Effector memory CD4-positive, alpha-beta T cell (primary cell): Measurements from ENCODE around the gene ARHGEF6.

Experiments used
- DNase-seq, 3 donors: peaks; one replicate each; pipeline ENCODE4 v3.0.0-alpha.2; 2020
- H3K27ac ChIP-seq: 2 replicates; pipeline ENCODE4 v1.7.0; 2013; ENCODE audit warnings: mild to moderate bottlenecking, low read length, moderate library complexity; ENCODE audit not compliant: insufficient read depth, poor library complexity, severe bottlenecking
- H3K27me3 ChIP-seq: replicated peaks from 2 replicates; pipeline ENCODE4 v1.7.0; 2013; ENCODE audit warnings: mild to moderate bottlenecking, low read length; ENCODE audit not compliant: insufficient read depth, control insufficient read depth, poor library complexity, severe bottlenecking
- H3K36me3 ChIP-seq: 2 replicates; pipeline ENCODE4 v1.7.0; 2013; ENCODE audit warnings: mild to moderate bottlenecking, low read length, moderate library complexity; ENCODE audit not compliant: control insufficient read depth, insufficient read depth
- H3K4me1 ChIP-seq: 2 replicates; pipeline ENCODE4 v1.7.0; 2013; ENCODE audit warnings: low read length, mild to moderate bottlenecking; ENCODE audit not compliant: control insufficient read depth, insufficient read depth, poor library complexity, severe bottlenecking
- H3K4me3 ChIP-seq: 2 replicates; pipeline ENCODE4 v1.7.0; 2013; ENCODE audit warnings: low read length, low read depth, mild to moderate bottlenecking; ENCODE audit not compliant: insufficient read depth, poor library complexity, severe bottlenecking
- H3K9me3 ChIP-seq: 2 replicates; pipeline ENCODE4 v1.7.0; 2013; ENCODE audit warnings: mild to moderate bottlenecking, low read length, moderate library complexity; ENCODE audit not compliant: control insufficient read depth

ARHGEF6 gene

DNA sequence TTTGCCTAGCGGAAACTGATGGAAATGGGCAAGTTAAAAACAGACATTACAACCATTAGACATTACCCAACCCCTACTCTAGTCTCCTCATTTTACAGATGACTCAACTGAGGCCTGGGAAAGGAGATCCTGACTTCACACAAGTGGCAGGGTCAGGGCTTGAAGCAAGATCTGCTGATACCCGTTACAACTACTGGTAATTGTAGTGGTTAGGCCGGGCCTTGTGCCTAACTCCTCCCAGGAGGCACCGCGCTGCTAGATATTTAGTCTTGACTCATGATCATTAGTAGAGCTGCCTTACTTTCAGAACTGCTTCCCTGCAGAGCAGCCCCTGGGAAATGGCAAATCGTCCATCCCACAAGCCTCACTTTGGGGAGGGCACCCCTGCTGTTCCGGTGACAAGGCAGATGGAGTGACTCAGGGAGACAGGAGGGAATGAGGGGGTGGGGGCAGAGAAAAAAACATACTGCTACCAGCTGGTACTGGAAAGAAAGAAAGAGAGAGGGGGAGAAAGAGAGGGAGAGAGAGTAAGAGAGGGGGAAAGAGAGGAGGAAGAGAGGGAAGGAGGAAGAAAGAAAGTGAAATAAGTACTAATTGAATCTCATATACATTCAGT is 12.2 kb downstream of the ARHGEF6 start:
- no peak overlapping the region for H3K4me3 ChIP-seq
- peak overlapping the region; percentile 29 for H3K27ac ChIP-seq

DNA sequence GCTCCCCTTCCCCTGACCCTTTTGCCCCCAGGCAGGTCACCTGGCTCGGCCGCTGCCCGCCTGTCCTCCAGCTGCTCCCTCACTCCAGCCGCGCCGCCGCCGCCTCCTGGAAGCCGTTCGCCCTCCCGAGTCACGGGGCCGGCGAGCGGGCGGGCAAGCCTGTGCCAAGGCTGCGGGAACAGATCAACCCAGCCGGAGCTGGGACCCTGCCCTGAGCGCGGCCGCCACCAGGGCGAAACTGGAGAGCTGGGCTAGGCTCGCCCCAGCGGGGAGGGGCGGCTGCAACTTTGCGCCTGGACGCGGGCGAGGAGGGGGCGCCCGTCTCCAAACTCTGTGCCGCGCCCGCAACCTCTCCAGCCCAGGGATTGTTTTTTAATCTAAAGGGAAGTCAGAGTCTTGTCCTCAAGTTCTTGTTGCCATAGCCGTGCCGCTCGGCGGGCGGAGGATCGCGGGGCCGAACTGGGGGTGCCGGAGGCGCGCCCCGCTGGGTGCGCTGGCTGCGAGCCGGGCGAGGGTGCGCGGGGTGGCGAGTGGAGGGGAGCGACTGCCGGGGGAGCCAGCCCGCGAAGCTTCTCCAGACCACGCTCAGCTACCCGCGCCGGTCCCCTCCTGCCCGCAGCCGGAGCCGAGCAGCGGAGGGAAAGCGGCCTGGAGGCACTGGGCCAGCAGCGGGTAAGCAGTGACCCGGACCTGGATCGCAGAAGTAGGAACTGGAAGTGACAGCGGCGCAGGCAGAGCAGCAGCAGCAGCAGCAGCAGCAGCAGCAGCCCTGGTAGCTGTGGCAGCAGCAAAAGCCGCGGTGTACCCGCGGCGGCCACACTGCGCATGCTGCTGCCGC is 13.4 kb downstream of the ARHGEF6 start:
- H3K27ac ChIP-seq, result peak overlapping the region; percentile 57
- peak; percentile 5 to 20 (median 18) for DNase-seq
- peaks cover 12% of the 10 kb centered on the region for H3K4me1 ChIP-seq

More for the DNA sequence above, 12.2 kb downstream of the ARHGEF6 start:
- Histone ChIP-seq H3K9me3 (no peaks in the 10 kb centered on the region), H3K36me3 (no peaks in the 10 kb centered on the region), H3K4me1 (peaks cover 12% of the 10 kb centered on the region), H3K27me3 (no peaks in the 10 kb centered on the region)
- peak; percentile 9 to 26 (median 11) for DNase-seq

GRCh38 chrX:136766785-136767103 is 14.0 kb downstream of the ARHGEF6 start:
- H3K36me3 ChIP-seq, result no peaks in the 10 kb centered on the region
- DNase-seq, result no peak
- no peaks in the 10 kb centered on the region for H3K27me3 ChIP-seq
- peak overlapping the region; percentile 57 for H3K27ac ChIP-seq
- peaks cover 12% of the 10 kb centered on the region for H3K4me1 ChIP-seq
- H3K9me3 ChIP-seq, result no peaks in the 10 kb centered on the region
- H3K4me3 ChIP-seq, result peak overlapping the region; percentile 63

More for the DNA sequence above, 13.4 kb downstream of the ARHGEF6 start:
- no peaks in the 10 kb centered on the region for H3K9me3 ChIP-seq
- peak overlapping the region; percentile 63 for H3K4me3 ChIP-seq
- no peaks in the 10 kb centered on the region for H3K27me3 ChIP-seq
- H3K36me3 ChIP-seq, result no peaks in the 10 kb centered on the region

GRCh38 chrX:136765821-136766356 is 14.8 kb downstream of the ARHGEF6 start:
- no peaks in the 10 kb centered on the region for H3K9me3 ChIP-seq
- H3K4me3 ChIP-seq, result no peak overlapping the region
- H3K27ac ChIP-seq, result peak overlapping the region; percentile 21
- no peaks in the 10 kb centered on the region for H3K36me3 ChIP-seq
- no peak for DNase-seq
- no peaks in the 10 kb centered on the region for H3K27me3 ChIP-seq
- H3K4me1 ChIP-seq, result peaks cover 12% of the 10 kb centered on the region

DNA sequence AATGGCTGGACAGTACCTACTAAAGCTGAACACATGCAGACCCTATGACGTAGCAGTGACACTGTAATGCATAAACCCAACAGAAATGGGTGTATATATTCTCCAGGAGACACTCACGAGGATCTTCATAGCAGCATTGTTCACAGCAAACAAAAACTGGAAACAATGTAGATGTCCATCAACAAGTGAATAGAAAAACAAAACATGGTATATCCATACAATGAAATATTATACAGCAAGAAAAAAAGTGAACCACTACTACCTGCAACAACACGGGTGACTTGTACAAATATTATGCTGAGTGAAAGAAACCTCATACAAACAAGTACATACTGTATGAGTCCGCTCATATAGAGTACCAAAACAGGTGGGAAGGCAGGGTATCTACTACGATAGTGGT is 16.5 kb downstream of the ARHGEF6 start:
- Histone ChIP-seq H3K27me3 (no peaks in the 10 kb centered on the region), H3K4me1 (peaks cover 9% of the 10 kb centered on the region), H3K27ac (no peak overlapping the region), H3K36me3 (no peaks in the 10 kb centered on the region), H3K4me3 (no peak overlapping the region), H3K9me3 (no peaks in the 10 kb centered on the region)
- no peak for DNase-seq

- Histone ChIP-seq H3K27ac (no peak overlapping the region), H3K27me3 (no peaks in the 10 kb centered on the region), H3K4me1 (peaks cover 9% of the 10 kb centered on the region), H3K9me3 (no peaks in the 10 kb centered on the region), H3K4me3 (no peak overlapping the region), H3K36me3 (no peaks in the 10 kb centered on the region)
- no peak for DNase-seq
Measured at GRCh38 chrX:136762820-136763452, 17.8 kb downstream of the ARHGEF6 start.

- no peak for DNase-seq
- H3K4me1 ChIP-seq, result peaks cover 6% of the 10 kb centered on the region
- no peaks in the 10 kb centered on the region for H3K9me3 ChIP-seq
- no peak overlapping the region for H3K27ac ChIP-seq
- no peaks in the 10 kb centered on the region for H3K27me3 ChIP-seq
- no peaks in the 10 kb centered on the region for H3K36me3 ChIP-seq
- H3K4me3 ChIP-seq, result no peak overlapping the region
Measured at GRCh38 chrX:136761421-136761820, 19.3 kb downstream of the ARHGEF6 start.

- Histone ChIP-seq H3K36me3 (no peaks in the 10 kb centered on the region), H3K9me3 (no peaks in the 10 kb centered on the region), H3K4me3 (no peak overlapping the region), H3K4me1 (no peaks in the 10 kb centered on the region), H3K27me3 (no peaks in the 10 kb centered on the region), H3K27ac (no peak overlapping the region)
- no peak for DNase-seq
Measured at GRCh38 chrX:136759968-136760367, 20.8 kb downstream of the ARHGEF6 start.

- no peak for DNase-seq
- H3K36me3 ChIP-seq, result no peaks in the 10 kb centered on the region
- H3K9me3 ChIP-seq, result no peaks in the 10 kb centered on the region
- no peak overlapping the region for H3K27ac ChIP-seq
- H3K4me3 ChIP-seq, result no peak overlapping the region
- no peaks in the 10 kb centered on the region for H3K27me3 ChIP-seq
- peaks cover 7% of the 10 kb centered on the region for H3K4me1 ChIP-seq
Measured at GRCh38 chrX:136755411-136755810, 25.3 kb downstream of the ARHGEF6 start.

DNA sequence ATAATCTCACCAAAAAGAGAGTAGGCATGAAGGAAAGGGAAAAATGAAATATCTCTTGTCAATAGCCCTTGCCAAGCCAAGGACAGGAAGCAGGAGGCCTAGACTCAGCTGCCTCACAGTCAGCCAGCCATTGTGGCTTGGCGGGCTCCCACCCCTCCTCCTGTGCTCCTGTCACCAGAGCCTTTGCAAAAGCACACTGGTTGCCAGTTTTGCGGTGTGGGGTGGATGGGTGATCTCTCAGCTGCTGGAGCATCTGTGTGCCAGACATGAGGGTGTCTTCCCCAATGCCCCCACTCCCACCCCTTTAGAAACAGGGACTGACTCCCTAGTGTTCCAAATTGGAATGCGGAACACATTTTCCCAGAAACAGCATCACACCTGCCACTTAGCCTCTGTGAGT is 26.1 kb downstream of the ARHGEF6 start:
- no peak overlapping the region for H3K4me3 ChIP-seq
- H3K36me3 ChIP-seq, result no peaks in the 10 kb centered on the region
- no peaks in the 10 kb centered on the region for H3K27me3 ChIP-seq
- DNase-seq, result no peak
- H3K4me1 ChIP-seq, result peaks cover 8% of the 10 kb centered on the region
- no peaks in the 10 kb centered on the region for H3K9me3 ChIP-seq
- H3K27ac ChIP-seq, result no peak overlapping the region
